Colonic mucosa (tissue), 4 donors: Measurements from ENCODE around the gene GAPVD1. TPM values are rescaled to one million over a fixed set of nuclear protein-coding genes. Genes with fewer than 3 reads are reported as not detected.
"Not testable (repeated sequence)": the region's sequence is repeated elsewhere in the genome, so short reads cannot be mapped to it uniquely, and the experiment has no call there.

Experiments
- DNase-seq: peaks from one replicate; pipeline ENCODE4 v3.0.0-alpha.2; 2020
- H3K27ac ChIP-seq: fragments of 200-600 bp; one replicate; pipeline ENCODE4 v1.8.0; 2021
- H3K27me3 ChIP-seq: fragments of 200-600 bp; one replicate; pipeline ENCODE4 v1.8.0; 2021
- H3K36me3 ChIP-seq: fragments of 200-600 bp; one replicate; pipeline ENCODE4 v1.8.0; 2021
- H3K4me1 ChIP-seq: fragments of 200-600 bp; one replicate; pipeline ENCODE4 v1.8.0; 2021; ENCODE audit warnings: mild to moderate bottlenecking
- H3K4me3 ChIP-seq: fragments of 200-600 bp; one replicate; pipeline ENCODE4 v1.8.0; 2021
- H3K9ac ChIP-seq, 2 donors: one replicate each; pipeline ENCODE4 v1.7.0; 2013; ENCODE audit warnings: control low read depth in 2 of 2, low read depth in 2 of 2, low read length in 2 of 2
- H3K9me3 ChIP-seq: fragments of 200-600 bp; one replicate; pipeline ENCODE4 v1.8.0; 2021
- CTCF ChIP-seq: fragments of 200-600 bp; IDR thresholded peaks from one replicate; pipeline ENCODE4 v1.8.0; 2022; ENCODE audit warnings: antibody characterized with exemption, mild to moderate bottlenecking
- intact Hi-C: fragments of 100-400 bp; cut with DNase I; formaldehyde crosslinking; loops from one replicate; pipeline ENCODE4 v1.14.1; 2022
- total RNA-seq, 2 donors: library from RNA; stranded (reverse); fragmentation: NEBNext Ultra II Directional in 1 of 2; extraction: Animal tissue kit (Norgen Biotek cat#: 25700) in 1 of 2; gene quantifications; one replicate each; pipeline ENCODE4 v1.2.1, GENCODE V29; 2021
- donor health status: healthy.
- donor health status: DM: no; HTN: no; CAD: no.
- donor health status: DM: no; HTN: no; CAD: no.

The GAPVD1 gene
- 10 to 100 TPM; 38.9 to 42.0 TPM for total RNA-seq

- DNase-seq = peak; percentile 88
- Histone ChIP-seq H3K4me1 (peaks cover 3% of the 10 kb centered on the region), H3K9me3 (no peaks in the 10 kb centered on the region), H3K36me3 (no peaks in the 10 kb centered on the region), H3K9ac (peak within 1 kb of the TSS; percentile 82 to 86), H3K27ac (peak within 1 kb of the TSS; percentile 85), H3K27me3 (no peaks in the 10 kb centered on the region), H3K4me3 (peak within 1 kb of the TSS; percentile 82)
- intact Hi-C loops = no loop called here
- TF ChIP-seq CTCF = peak; percentile 20
Observed at GRCh38 chr9:125261501-125262293, at the start of gene GAPVD1. TSS of gene GAPVD1 (plus strand) at chr9:125261826. CDS start at chr9:125298922, 37,096 bp downstream.

- Histone ChIP-seq H3K4me1 (no peaks in the 10 kb centered on the region), H3K36me3 (no peaks in the 10 kb centered on the region), H3K27ac (no peak overlapping the region), H3K9ac (no peak overlapping the region), H3K9me3 (no peaks in the 10 kb centered on the region), H3K27me3 (no peaks in the 10 kb centered on the region), H3K4me3 (no peak overlapping the region)
- no peak for DNase-seq
- intact Hi-C loops = no loop called here
- no peak for TF ChIP-seq CTCF
Observed at GRCh38 chr9:125214186-125214585, 47.4 kb upstream of the GAPVD1 start.

- TF ChIP-seq CTCF = no peak
- Histone ChIP-seq H3K9ac (no peak overlapping the region), H3K27ac (no peak overlapping the region), H3K27me3 (no peaks in the 10 kb centered on the region), H3K4me3 (no peak overlapping the region), H3K9me3 (no peaks in the 10 kb centered on the region), H3K4me1 (no peaks in the 10 kb centered on the region), H3K36me3 (no peaks in the 10 kb centered on the region)
- DNase-seq = no peak
- intact Hi-C loops = no loop called here
Observed at GRCh38 chr9:125218621-125219020, 43.0 kb upstream of the GAPVD1 start.

GRCh38 chr9:125224858-125225257 is 36.8 kb upstream of the GAPVD1 start:
- H3K27ac ChIP-seq, DNase-seq, H3K9ac ChIP-seq, H3K4me1 ChIP-seq, H3K36me3 ChIP-seq, H3K9me3 ChIP-seq, H3K4me3 ChIP-seq, intact Hi-C loops, H3K27me3 ChIP-seq: not testable (repeated sequence)

- Histone ChIP-seq H3K36me3 (no peaks in the 10 kb centered on the region), H3K9ac (no peak overlapping the region), H3K4me3 (no peak overlapping the region), H3K9me3 (no peaks in the 10 kb centered on the region), H3K27ac (no peak overlapping the region), H3K27me3 (no peaks in the 10 kb centered on the region), H3K4me1 (no peaks in the 10 kb centered on the region)
- intact Hi-C loops = no loop called here
- no peak for TF ChIP-seq CTCF
- DNase-seq = no peak
Observed at GRCh38 chr9:125227761-125228160, 33.9 kb upstream of the GAPVD1 start.

GRCh38 chr9:125233678-125234077 is 27.9 kb upstream of the GAPVD1 start:
- H3K9ac ChIP-seq = no peak overlapping the region
- peaks cover 13% of the 10 kb centered on the region for H3K4me1 ChIP-seq
- H3K4me3 ChIP-seq = no peak overlapping the region
- H3K27ac ChIP-seq = no peak overlapping the region
- H3K9me3 ChIP-seq = no peaks in the 10 kb centered on the region
- intact Hi-C loops = no loop called here
- TF ChIP-seq CTCF = no peak
- peaks cover 9% of the 10 kb centered on the region for H3K36me3 ChIP-seq
- DNase-seq = no peak
- no peaks in the 10 kb centered on the region for H3K27me3 ChIP-seq

- H3K27ac ChIP-seq, DNase-seq, H3K27me3 ChIP-seq, intact Hi-C loops, H3K9ac ChIP-seq, H3K36me3 ChIP-seq, H3K9me3 ChIP-seq, H3K4me3 ChIP-seq: not testable (repeated sequence)
- peaks cover 17% of the 10 kb centered on the region for H3K4me1 ChIP-seq
Observed at GRCh38 chr9:125234099-125234498, 27.5 kb upstream of the GAPVD1 start.
